ENCODE results near the gene AKAP9.
"Not testable (repeated sequence)": the region's sequence is repeated elsewhere in the genome, so short reads cannot be mapped to it uniquely, and the experiment has no call there.

Gene AKAP9

GRCh38 chr7:92133737-92134270, 193.1 kb downstream of the AKAP9 start:
- peak in 50 of 51 donors; percentile 13 to 93 (median 64) for DNase-seq

GRCh38 chr7:92134271-92135051, 193.8 kb downstream of the AKAP9 start, which contains the start of gene CYP51A1:
CYP51A1 (minus strand) TSS chr7:92134477; CDS start chr7:92134364, 113 bp downstream.
- peak; percentile 74 to 99 (median 92) for DNase-seq

- peak in 16 of 51 donors; percentile 7 to 84 (median 32) for DNase-seq
Measured at GRCh38 chr7:92135052-92135889, 194.6 kb downstream of the AKAP9 start.

- no peak for DNase-seq
Measured at GRCh38 chr7:92137557-92137956, 196.9 kb downstream of the AKAP9 start.

- DNase-seq, result no peak
Measured at GRCh38 chr7:92141161-92141560, 200.5 kb downstream of the AKAP9 start.

- not testable (repeated sequence) for DNase-seq
Measured at GRCh38 chr7:92142791-92143190, 202.1 kb downstream of the AKAP9 start.

GRCh38 chr7:92143192-92143880, 202.7 kb downstream of the AKAP9 start:
- DNase-seq, result not testable (repeated sequence)

GRCh38 chr7:92149736-92150239, 209.1 kb downstream of the AKAP9 start:
- no peak for DNase-seq

GRCh38 chr7:92150450-92151017, 209.9 kb downstream of the AKAP9 start:
- no peak for DNase-seq

GRCh38 chr7:92155108-92155739, 214.6 kb downstream of the AKAP9 start:
- no peak for DNase-seq

- no peak for DNase-seq
Measured at GRCh38 chr7:92156990-92157389, 216.3 kb downstream of the AKAP9 start.

GRCh38 chr7:92158660-92159575, 218.3 kb downstream of the AKAP9 start:
- no peak for DNase-seq
